ENCODE results near the gene C19orf18.

DNA sequence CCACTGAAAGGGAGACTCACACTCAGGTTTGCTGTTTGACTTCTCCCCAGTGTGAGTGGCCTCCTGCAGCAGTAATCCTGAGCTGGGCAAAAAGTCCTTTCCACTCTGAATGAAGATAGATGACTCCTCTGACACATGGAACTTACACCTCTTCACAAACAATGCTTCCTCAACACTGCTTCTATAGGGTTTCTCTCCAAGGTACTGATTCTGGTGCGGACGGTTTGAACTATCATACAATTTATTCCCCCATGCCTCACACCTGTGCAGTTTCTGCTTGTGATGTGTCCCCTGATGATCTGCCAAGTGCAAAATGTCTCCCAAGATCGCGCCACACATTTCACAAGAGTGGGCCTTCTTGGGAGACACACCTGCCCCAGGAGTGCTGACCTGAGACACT lies 46.7 kb downstream of the C19orf18 start:
- TF ChIP-seq ZFX (IDR thresholded peaks at IDR 0.05; ENCODE audit: borderline replicate concordance) (no peak), CTCF (IDR thresholded peaks at IDR 0.05) (no peak)
